Measurements from ENCODE around the gene FOXL3.

FOXL3 gene

DNA sequence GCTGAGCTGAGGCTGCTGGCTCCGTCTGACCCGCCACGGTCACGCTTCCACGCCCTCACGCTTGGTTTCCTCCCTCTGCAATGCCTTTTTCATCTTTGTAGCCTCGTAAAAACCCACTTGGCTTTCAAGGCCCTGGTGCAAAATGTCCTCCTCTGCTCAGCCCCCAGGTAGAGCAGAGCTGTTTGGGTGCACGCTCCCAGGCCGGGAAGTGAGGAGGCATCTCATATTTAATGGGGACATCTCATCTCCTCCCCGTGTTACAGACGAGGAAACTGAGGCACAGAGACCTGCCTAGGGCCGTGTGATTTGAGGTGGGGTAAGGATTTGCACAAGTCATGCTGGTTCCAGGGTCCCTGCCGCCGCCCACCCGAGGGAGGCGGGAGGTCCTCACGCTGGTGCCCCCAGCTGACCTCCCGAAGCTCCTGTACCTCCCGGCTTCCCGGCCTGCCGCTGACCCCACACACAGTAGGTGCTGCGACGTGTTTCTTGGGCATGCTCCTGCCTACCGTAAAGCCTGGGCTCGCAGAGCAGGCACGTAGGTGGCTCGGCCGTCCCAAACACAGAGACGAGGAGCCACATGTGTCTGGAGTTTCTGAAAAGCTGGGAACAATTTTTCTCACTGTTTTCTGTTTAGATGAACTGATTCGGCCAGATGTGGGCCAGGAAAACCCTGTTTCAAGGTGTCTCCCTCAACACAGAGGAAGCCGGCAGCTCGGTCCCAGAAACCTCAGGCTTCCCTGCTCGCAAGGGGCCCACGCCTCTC, 11.5 kb downstream of the FOXL3 start:
- TF ChIP-seq, protein P1, sequence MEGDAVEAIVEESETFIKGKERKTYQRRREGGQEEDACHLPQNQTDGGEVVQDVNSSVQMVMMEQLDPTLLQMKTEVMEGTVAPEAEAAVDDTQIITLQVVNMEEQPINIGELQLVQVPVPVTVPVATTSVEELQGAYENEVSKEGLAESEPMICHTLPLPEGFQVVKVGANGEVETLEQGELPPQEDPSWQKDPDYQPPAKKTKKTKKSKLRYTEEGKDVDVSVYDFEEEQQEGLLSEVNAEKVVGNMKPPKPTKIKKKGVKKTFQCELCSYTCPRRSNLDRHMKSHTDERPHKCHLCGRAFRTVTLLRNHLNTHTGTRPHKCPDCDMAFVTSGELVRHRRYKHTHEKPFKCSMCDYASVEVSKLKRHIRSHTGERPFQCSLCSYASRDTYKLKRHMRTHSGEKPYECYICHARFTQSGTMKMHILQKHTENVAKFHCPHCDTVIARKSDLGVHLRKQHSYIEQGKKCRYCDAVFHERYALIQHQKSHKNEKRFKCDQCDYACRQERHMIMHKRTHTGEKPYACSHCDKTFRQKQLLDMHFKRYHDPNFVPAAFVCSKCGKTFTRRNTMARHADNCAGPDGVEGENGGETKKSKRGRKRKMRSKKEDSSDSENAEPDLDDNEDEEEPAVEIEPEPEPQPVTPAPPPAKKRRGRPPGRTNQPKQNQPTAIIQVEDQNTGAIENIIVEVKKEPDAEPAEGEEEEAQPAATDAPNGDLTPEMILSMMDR (IDR thresholded peaks at IDR 0.05; ENCODE audit: insufficient read depth, low read length, poor library complexity, severe bottlenecking): no peak
- H3K27me3 ChIP-seq (replicated peaks; ENCODE audit: control insufficient read depth, insufficient read depth, low read length): no peaks in the 10 kb centered on the region
- no peak for DNase-seq (ENCODE audit: extremely low read depth, insufficient read length)
- H3K36me3 ChIP-seq (ENCODE audit: control insufficient read depth, insufficient read depth, low read length): no peaks in the 10 kb centered on the region
- no peak overlapping the region for H3K4me3 ChIP-seq (replicated peaks; ENCODE audit: low read depth, low read length)

DNA sequence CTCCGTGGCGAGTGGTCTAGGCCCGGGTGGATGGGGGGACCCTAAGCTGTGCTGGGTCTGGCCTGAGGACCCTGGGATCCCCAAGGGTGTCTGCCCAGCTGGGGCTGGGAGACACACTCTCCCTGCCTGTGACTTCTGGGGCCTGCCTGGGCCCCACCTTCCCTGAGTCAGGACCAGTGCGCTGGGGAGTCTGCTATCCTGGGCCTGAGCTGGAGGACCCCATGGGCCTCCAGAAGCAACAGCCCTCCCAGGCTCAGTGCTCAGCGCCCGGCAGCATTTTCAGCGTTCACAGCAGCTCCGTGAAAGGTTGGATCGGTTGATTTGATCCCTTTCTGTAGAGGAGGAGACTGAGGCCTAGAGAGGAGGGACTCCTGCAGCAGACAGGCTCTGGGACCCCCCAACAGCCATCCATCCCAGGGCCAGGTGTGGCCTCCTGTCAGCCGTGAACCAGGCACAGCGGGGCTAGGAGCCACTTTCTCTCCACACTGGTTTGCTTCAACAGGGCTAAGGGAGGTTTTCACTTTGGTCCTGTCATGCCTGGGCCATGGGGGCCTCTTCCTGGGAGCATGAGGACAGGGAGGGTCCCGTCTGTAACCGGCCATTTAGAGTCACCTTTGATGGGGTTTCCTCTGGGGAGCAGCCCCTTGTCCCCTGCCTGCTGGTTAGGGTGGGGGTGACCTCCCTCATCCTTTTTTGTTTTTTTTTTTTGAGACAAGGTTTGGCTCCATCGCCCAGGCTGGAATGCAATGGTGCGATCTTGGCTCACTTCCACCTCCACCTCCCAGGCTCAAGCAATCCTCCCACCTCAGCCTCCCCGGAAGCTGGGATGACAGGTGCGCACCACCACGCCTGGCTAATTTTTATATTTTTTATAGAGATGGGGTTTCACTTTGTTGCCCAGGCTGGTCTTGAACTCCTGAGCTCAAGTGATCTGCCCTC, 12.4 kb downstream of the FOXL3 start:
- Histone ChIP-seq H3K36me3 (ENCODE audit: control insufficient read depth, insufficient read depth, low read length) (no peaks in the 10 kb centered on the region), H3K27me3 (replicated peaks; ENCODE audit: control insufficient read depth, insufficient read depth, low read length) (no peaks in the 10 kb centered on the region), H3K4me3 (replicated peaks; ENCODE audit: low read depth, low read length) (no peak overlapping the region)
- DNase-seq (ENCODE audit: extremely low read depth, insufficient read length): no peak
- TF ChIP-seq, protein P1 (IDR thresholded peaks at IDR 0.05; ENCODE audit: insufficient read depth, low read length, poor library complexity, severe bottlenecking): no peak

DNA sequence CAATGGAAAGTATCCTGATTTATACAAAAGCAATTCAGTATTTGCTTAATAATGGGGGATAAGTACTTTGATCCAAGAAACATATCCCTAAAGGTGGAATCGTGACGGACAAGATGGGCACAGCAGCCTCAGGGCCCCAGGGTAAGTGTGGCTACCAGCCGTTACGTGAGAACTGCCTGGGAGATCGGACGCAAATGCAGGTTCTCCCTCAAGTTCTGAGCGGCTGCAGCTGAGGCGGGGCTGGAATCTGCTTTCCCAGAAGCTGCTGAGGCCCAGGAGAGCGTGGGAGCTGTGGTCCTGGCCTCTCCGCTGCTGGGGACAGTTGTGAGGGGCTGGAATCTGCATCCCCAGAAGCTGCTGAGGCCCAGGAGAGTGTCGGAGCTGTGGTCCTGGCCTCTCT, 13.5 kb downstream of the FOXL3 start:
- Histone ChIP-seq H3K36me3 (ENCODE audit: control insufficient read depth, insufficient read depth, low read length) (no peaks in the 10 kb centered on the region), H3K27me3 (replicated peaks; ENCODE audit: control insufficient read depth, insufficient read depth, low read length) (no peaks in the 10 kb centered on the region), H3K4me3 (replicated peaks; ENCODE audit: low read depth, low read length) (no peak overlapping the region)
- TF ChIP-seq, protein P1 (IDR thresholded peaks at IDR 0.05; ENCODE audit: insufficient read depth, low read length, poor library complexity, severe bottlenecking): no peak
- no peak for DNase-seq (ENCODE audit: extremely low read depth, insufficient read length)

DNA sequence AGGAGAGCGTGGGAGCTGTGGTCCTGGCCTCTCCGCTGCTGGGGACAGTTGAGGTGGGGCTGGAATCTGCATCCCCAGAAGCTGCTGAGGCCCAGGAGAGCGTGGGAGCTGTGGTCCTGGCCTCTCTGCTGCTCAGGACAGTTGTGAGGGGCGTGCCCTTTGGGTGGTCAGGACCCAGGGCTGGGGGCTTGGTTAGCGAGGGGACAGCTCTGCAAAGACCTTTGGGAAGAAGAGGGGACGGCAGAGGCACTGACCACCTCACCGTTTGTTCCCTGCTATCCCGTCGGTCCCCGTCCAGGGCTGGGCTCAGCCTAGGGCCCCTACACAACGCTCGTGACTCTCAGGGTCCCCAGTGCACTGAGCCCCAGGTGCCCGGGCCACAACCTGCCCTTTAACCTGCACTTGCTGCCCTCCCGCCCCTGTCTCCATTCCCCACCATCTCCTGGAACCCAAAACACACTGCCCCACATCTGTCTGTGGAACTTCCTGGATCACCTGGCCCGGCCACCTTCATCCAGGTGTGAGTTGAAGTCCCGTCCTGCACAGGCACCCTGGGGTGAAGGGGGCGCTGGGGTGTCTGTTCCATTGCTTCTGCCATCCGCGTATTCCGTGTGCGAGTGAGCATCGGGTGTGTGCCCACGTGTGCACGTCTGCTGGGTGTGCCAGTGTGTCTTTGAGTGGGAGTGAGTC, 14.1 kb downstream of the FOXL3 start:
- TF ChIP-seq, protein P1 (IDR thresholded peaks at IDR 0.05; ENCODE audit: insufficient read depth, low read length, poor library complexity, severe bottlenecking): no peak
- Histone ChIP-seq H3K27me3 (replicated peaks; ENCODE audit: control insufficient read depth, insufficient read depth, low read length) (no peaks in the 10 kb centered on the region), H3K36me3 (ENCODE audit: control insufficient read depth, insufficient read depth, low read length) (no peaks in the 10 kb centered on the region), H3K4me3 (replicated peaks; ENCODE audit: low read depth, low read length) (no peak overlapping the region)
- no peak for DNase-seq (ENCODE audit: extremely low read depth, insufficient read length)

DNA sequence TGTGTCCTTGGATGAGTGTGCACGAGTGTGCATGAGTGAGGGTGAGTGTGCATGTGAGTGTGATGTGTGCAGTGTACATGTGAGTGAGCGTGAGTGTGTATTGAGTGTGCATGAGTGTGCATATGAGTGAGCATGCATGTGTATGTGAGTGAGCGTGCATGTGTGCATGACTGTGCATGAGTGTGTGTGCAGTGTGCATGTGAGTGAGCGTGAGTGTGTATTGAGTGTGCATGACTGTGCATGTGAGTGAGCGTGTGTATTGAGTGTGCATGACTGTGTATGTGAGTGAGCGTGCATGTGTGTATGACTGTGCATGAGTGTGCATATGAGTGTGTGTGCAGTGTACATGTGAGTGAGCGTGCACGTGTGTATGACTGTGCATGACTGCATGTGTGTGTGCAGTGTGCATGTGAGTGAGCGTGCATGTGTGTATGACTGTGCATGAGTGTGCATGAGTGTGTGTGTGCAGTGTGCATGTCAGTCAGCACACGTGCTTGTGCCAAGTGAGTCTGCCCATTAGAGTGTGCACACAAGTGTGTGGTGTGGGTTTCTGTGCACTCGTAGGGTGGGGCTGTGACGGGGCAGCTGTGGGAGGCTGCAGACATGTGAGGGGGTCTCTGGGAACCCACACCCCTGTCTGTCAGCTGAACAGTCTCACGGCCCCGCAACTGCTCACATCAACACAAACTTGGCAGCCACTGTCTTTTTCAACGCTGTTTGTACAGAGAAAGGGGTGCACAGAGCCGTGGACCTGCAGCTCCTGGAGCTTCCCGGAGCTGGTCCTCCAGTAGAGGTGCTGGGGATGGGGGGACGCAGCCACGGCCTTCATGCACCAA, 14.8 kb downstream of the FOXL3 start:
- DNase-seq (ENCODE audit: extremely low read depth, insufficient read length): no peak
- Histone ChIP-seq H3K27me3 (replicated peaks; ENCODE audit: control insufficient read depth, insufficient read depth, low read length) (no peaks in the 10 kb centered on the region), H3K36me3 (ENCODE audit: control insufficient read depth, insufficient read depth, low read length) (no peaks in the 10 kb centered on the region), H3K4me3 (replicated peaks; ENCODE audit: low read depth, low read length) (no peak overlapping the region)
- TF ChIP-seq, protein P1 (IDR thresholded peaks at IDR 0.05; ENCODE audit: insufficient read depth, low read length, poor library complexity, severe bottlenecking): no peak

Measured in GM06990 (cell line).